SKM-1 treated with dmso at 0.1 percent for 144 hours (cell line): ENCODE measurements around the gene LCT.
A peak's percentile ranks its signal among the peaks of the same experiment; 100 is the strongest.

Experiments
- DNase-seq: peaks from one replicate; lab custom pipeline; 2025; ENCODE audit not compliant: unreplicated experiment; lab: John Stamatoyannopoulos, UW

The LCT gene

GRCh38 chr2:135743860-135744259, 93.1 kb downstream of the LCT start:
- no peak for DNase-seq

GRCh38 chr2:135742325-135742757, 94.6 kb downstream of the LCT start:
- peak; percentile 11 for DNase-seq

GRCh38 chr2:135741395-135742324, 95.3 kb downstream of the LCT start, which contains the start of gene UBXN4:
UBXN4 (plus strand) TSS chr2:135741855; CDS start chr2:135741930, 75 bp downstream.
- DNase-seq = peak; percentile 99

- DNase-seq = no peak
These were observed 96.0 kb downstream of the LCT start for GRCh38 chr2:135741043-135741394.

GRCh38 chr2:135740206-135740605, 96.8 kb downstream of the LCT start:
- DNase-seq = no peak
